Testis (tissue), 3 donors: ENCODE data around the gene KL. TPM values are rescaled to one million over a fixed set of nuclear protein-coding genes. Genes with fewer than 3 reads are reported as not detected.

ENCODE experiments used
- DNase-seq: peaks from one replicate; pipeline ENCODE4 v3.0.0-alpha.2; 2019
- H3K27ac ChIP-seq, 2 donors: fragments of 200-600 bp; sonication (generic); one replicate each; pipeline ENCODE4 v1.5.1; 2019
- H3K27me3 ChIP-seq: fragments of 200-600 bp; sonication (generic); one replicate; pipeline ENCODE4 v1.5.1; 2019
- H3K36me3 ChIP-seq: fragments of 200-600 bp; sonication (generic); one replicate; pipeline ENCODE4 v1.5.1; 2017; ENCODE audit warnings: low read depth; ENCODE audit errors: missing control alignments
- H3K4me1 ChIP-seq: fragments of 200-600 bp; sonication (generic); one replicate; pipeline ENCODE4 v1.5.1; 2019
- H3K4me3 ChIP-seq, 2 donors: fragments of 200-600 bp; sonication (generic); one replicate each; pipeline ENCODE4 v1.5.1; 2017 to 2019
- H3K9me3 ChIP-seq: fragments of 200-600 bp; sonication (generic); one replicate; pipeline ENCODE4 v1.5.1; 2017
- CTCF ChIP-seq, 3 experiments: fragments of 450-650 bp in 2 of 3; fragments of 200-600 bp in 1 of 3; sonication (generic) in 1 of 3; IDR thresholded peaks; one replicate each; pipeline ENCODE4 v1.5.1; 2016 to 2019; ENCODE audit warnings: antibody characterized with exemption in 3 of 3, mild to moderate bottlenecking in 2 of 3, moderate library complexity in 1 of 3
- POLR2A ChIP-seq: fragments of 450-650 bp; IDR thresholded peaks from one replicate; pipeline ENCODE4 v1.6.1; 2017; ENCODE audit warnings: antibody characterized with exemption, mild to moderate bottlenecking, moderate library complexity
- WGBS, 2 donors: methylation state at CpG; one replicate each; pipeline ENCODE4 v1.1.5; 2018; 5-methylcytosine and 5-hydroxymethylcytosine counted together
- intact Hi-C: fragments of 100-400 bp; cut with DNase I; formaldehyde crosslinking; loops from one replicate; pipeline ENCODE4 v1.15.1; 2023; ENCODE audit warnings: low total_unique reads
- polyA plus RNA-seq: library from polyadenylated mRNA; stranded (reverse); fragments of 350-450 nt; fragmentation: Illumina TruSeq; extraction: RNeasy Lipid Tissue Mini Kit (QIAGEN cat#74804); gene quantifications from one replicate; pipeline ENCODE4 v1.2.3, GENCODE V29; 2014; ENCODE audit warnings: low read depth, low replicate concordance; ENCODE audit not compliant: insufficient read depth
- total RNA-seq, 2 donors: library from RNA; depleted of rRNA; stranded (reverse); fragments of >200 nt; gene quantifications; one replicate each; pipeline ENCODE4 v1.2.3, GENCODE V29; 2016

KL gene
- total and polyA plus RNA-seq, 3 donors from 2014 or later = 0.81 to 1.6 (median 1.1) TPM

GRCh38 chr13:33105387-33106005, 89.3 kb downstream of the KL start:
- H3K27ac ChIP-seq = no peak overlapping the region
- TF ChIP-seq CTCF (IDR thresholded peaks at IDR 0.05) (no peak), POLR2A (no peak)
- intact Hi-C loops = no loop called here
- no peaks in the 10 kb centered on the region for H3K9me3 ChIP-seq
- no peak overlapping the region for H3K4me3 ChIP-seq
- peaks cover under 1% of the 10 kb centered on the region for H3K4me1 ChIP-seq
- H3K27me3 ChIP-seq = no peaks in the 10 kb centered on the region
- no peaks in the 10 kb centered on the region for H3K36me3 ChIP-seq
- 67 to 69% methylated on average over 9 of the region's 9 CpGs for WGBS, 2 donors
- DNase-seq = no peak

GRCh38 chr13:33106656-33107360, 90.6 kb downstream of the KL start:
- no peaks in the 10 kb centered on the region for H3K36me3 ChIP-seq
- H3K4me3 ChIP-seq = no peak overlapping the region
- intact Hi-C loops = no loop called here
- TF ChIP-seq CTCF (IDR thresholded peaks at IDR 0.05) (no peak), POLR2A (no peak)
- no peak overlapping the region for H3K27ac ChIP-seq
- peaks cover 13% of the 10 kb centered on the region for H3K4me1 ChIP-seq
- no peak for DNase-seq
- no peaks in the 10 kb centered on the region for H3K9me3 ChIP-seq
- no peaks in the 10 kb centered on the region for H3K27me3 ChIP-seq
- 71 to 81% methylated on average over 7 of the region's 7 CpGs for WGBS, 2 donors

- Histone ChIP-seq H3K4me3 (no peak overlapping the region), H3K27ac (no peak overlapping the region), H3K27me3 (no peaks in the 10 kb centered on the region), H3K9me3 (no peaks in the 10 kb centered on the region), H3K36me3 (no peaks in the 10 kb centered on the region), H3K4me1 (peaks cover 17% of the 10 kb centered on the region)
- DNase-seq = no peak
- no peak for TF ChIP-seq CTCF (IDR thresholded peaks at IDR 0.05)
- TF ChIP-seq POLR2A = no peak
- intact Hi-C loops = no loop called here
- 76 to 80% methylated on average over 2 of the region's 2 CpGs for WGBS, 2 donors
Observed at GRCh38 chr13:33107361-33107760, 91.1 kb downstream of the KL start.

- WGBS, 2 donors = 95% methylated on average over 5 of the region's 5 CpGs
- no peaks in the 10 kb centered on the region for H3K36me3 ChIP-seq
- DNase-seq = no peak
- intact Hi-C loops = no loop called here
- TF ChIP-seq CTCF (IDR thresholded peaks at IDR 0.05) = no peak
- no peak for TF ChIP-seq POLR2A
- H3K27ac ChIP-seq = no peak overlapping the region
- H3K4me1 ChIP-seq = peaks cover 27% of the 10 kb centered on the region
- H3K27me3 ChIP-seq = no peaks in the 10 kb centered on the region
- no peak overlapping the region for H3K4me3 ChIP-seq
- H3K9me3 ChIP-seq = no peaks in the 10 kb centered on the region
Observed at GRCh38 chr13:33108620-33109019, 92.4 kb downstream of the KL start.

- H3K27me3 ChIP-seq = no peaks in the 10 kb centered on the region
- TF ChIP-seq CTCF (IDR thresholded peaks at IDR 0.05) (no peak), POLR2A (no peak)
- DNase-seq = no peak
- WGBS, 2 donors = 63 to 65% methylated on average over 2 of the region's 2 CpGs
- H3K9me3 ChIP-seq = no peaks in the 10 kb centered on the region
- intact Hi-C loops = no loop called here
- H3K4me3 ChIP-seq = no peak overlapping the region
- no peak overlapping the region for H3K27ac ChIP-seq
- H3K36me3 ChIP-seq = no peaks in the 10 kb centered on the region
- peaks cover 27% of the 10 kb centered on the region for H3K4me1 ChIP-seq
Observed at GRCh38 chr13:33109271-33109697, 93.1 kb downstream of the KL start.
